Loucy (cell line): ENCODE results near the gene PDCD2L.

Experiments used
- H2AFZ ChIP-seq: fragments of 200-600 bp; sonication (generic); 2 replicates; pipeline ENCODE4 v1.6.0; 2016; ENCODE audit warnings: antibody characterized with exemption, mild to moderate bottlenecking, low read length, moderate library complexity
- H3F3A ChIP-seq: fragments of 200-600 bp; 2 replicates; pipeline ENCODE4 v1.6.0; 2016; ENCODE audit warnings: antibody characterized with exemption, low read depth, mild to moderate bottlenecking
- H3K27me3 ChIP-seq: fragments of 200-600 bp; sonication (generic); 2 replicates; pipeline ENCODE4 v1.6.1; 2014; ENCODE audit warnings: low read length, mild to moderate bottlenecking; ENCODE audit not compliant: insufficient read depth, poor library complexity, severe bottlenecking
- H3K36me3 ChIP-seq: fragments of 200-600 bp; sonication (generic); 2 replicates; pipeline ENCODE4 v1.6.1; 2016; ENCODE audit warnings: low read length; ENCODE audit not compliant: insufficient read depth
- H3K4me1 ChIP-seq: fragments of 200-600 bp; sonication (generic); 2 replicates; pipeline ENCODE4 v1.5.1; 2014; ENCODE audit warnings: low read length, mild to moderate bottlenecking; ENCODE audit not compliant: insufficient read depth, poor library complexity, severe bottlenecking
- H3K4me2 ChIP-seq: fragments of 200-600 bp; sonication (generic); 2 replicates; pipeline ENCODE4 v1.6.0; 2014; ENCODE audit warnings: antibody characterized with exemption, low read length, low read depth, mild to moderate bottlenecking; ENCODE audit not compliant: poor library complexity, severe bottlenecking
- H3K4me3 ChIP-seq: fragments of 200-600 bp; sonication (generic); 2 replicates; pipeline ENCODE4 v1.5.1; 2014; ENCODE audit warnings: low read length, mild to moderate bottlenecking, mixed read lengths; ENCODE audit not compliant: poor library complexity, severe bottlenecking
- H3K79me2 ChIP-seq: fragments of 200-600 bp; sonication (generic); 2 replicates; pipeline ENCODE4 v1.6.1; 2014; ENCODE audit warnings: low read length; ENCODE audit not compliant: insufficient read depth
- H3K9ac ChIP-seq: fragments of 200-600 bp; sonication (generic); 2 replicates; pipeline ENCODE4 v1.6.0; 2014; ENCODE audit warnings: mild to moderate bottlenecking, low read depth, low read length, moderate library complexity; ENCODE audit not compliant: poor library complexity, severe bottlenecking
- H3K9me2 ChIP-seq: fragments of 200-600 bp; sonication (generic); replicated peaks from 2 replicates; pipeline ENCODE4 v1.6.1; 2016; ENCODE audit warnings: low read depth, low read length, mixed read lengths
- H3K9me3 ChIP-seq: fragments of 200-600 bp; sonication (generic); 2 replicates; pipeline ENCODE4 v1.6.1; 2014; ENCODE audit warnings: mild to moderate bottlenecking, antibody characterized with exemption, low read length, low read depth; ENCODE audit not compliant: insufficient read depth
- H4K20me1 ChIP-seq: fragments of 200-600 bp; sonication (generic); 2 replicates; pipeline ENCODE4 v1.6.0; 2014; ENCODE audit warnings: antibody characterized with exemption, low read length, mild to moderate bottlenecking; ENCODE audit not compliant: insufficient read depth, poor library complexity, severe bottlenecking
- CTCF ChIP-seq: fragments of 200-600 bp; sonication (generic); conservative IDR thresholded peaks from 2 replicates; pipeline ENCODE4 v1.5.1; 2014; ENCODE audit warnings: mild to moderate bottlenecking, antibody characterized with exemption, low read length
- EZH2phosphoT487 ChIP-seq: fragments of 200-600 bp; IDR thresholded peaks from 2 replicates; pipeline ENCODE4 v1.6.1; 2018; ENCODE audit warnings: antibody characterized with exemption, mild to moderate bottlenecking, moderate library complexity, borderline replicate concordance

Gene PDCD2L

GRCh38 chr19:34418300-34418699, 14.1 kb downstream of the PDCD2L start:
- H3K4me3 ChIP-seq: no peak overlapping the region
- H3K27me3 ChIP-seq: no peaks in the 10 kb centered on the region
- peaks cover 7% of the 10 kb centered on the region; the same call in 1 of the 2 replicates for H3K36me3 ChIP-seq
- H3K79me2 ChIP-seq: no peaks in the 10 kb centered on the region
- no peaks in the 10 kb centered on the region for H3K4me1 ChIP-seq
- no peak overlapping the region for H2AFZ ChIP-seq
- no peaks in the 10 kb centered on the region for H3K9me2 ChIP-seq
- no peaks in the 10 kb centered on the region for H4K20me1 ChIP-seq
- no peaks in the 10 kb centered on the region for H3K9me3 ChIP-seq
- no peak overlapping the region for H3K9ac ChIP-seq
- TF ChIP-seq CTCF: no peak
- TF ChIP-seq EZH2phosphoT487: no peak
- H3F3A ChIP-seq: no peaks in the 10 kb centered on the region
- no peak overlapping the region for H3K4me2 ChIP-seq

GRCh38 chr19:34426096-34426661, 22.0 kb downstream of the PDCD2L start:
- H3K36me3 ChIP-seq: peaks cover 8% of the 10 kb centered on the region; the same call in 1 of the 2 replicates
- H2AFZ ChIP-seq: no peak overlapping the region
- H3K4me2 ChIP-seq: no peak overlapping the region
- no peaks in the 10 kb centered on the region for H3K9me2 ChIP-seq
- no peaks in the 10 kb centered on the region for H3K27me3 ChIP-seq
- no peaks in the 10 kb centered on the region for H3K9me3 ChIP-seq
- no peaks in the 10 kb centered on the region for H3F3A ChIP-seq
- H3K4me1 ChIP-seq: peaks cover 14% of the 10 kb centered on the region
- H3K9ac ChIP-seq: no peak overlapping the region
- H3K79me2 ChIP-seq: peaks cover 30% of the 10 kb centered on the region
- H3K4me3 ChIP-seq: no peak overlapping the region
- H4K20me1 ChIP-seq: peaks cover 27% of the 10 kb centered on the region
- TF ChIP-seq CTCF (no peak), EZH2phosphoT487 (no peak)

- Histone ChIP-seq H3K4me2 (peak overlapping the region; percentile 89), H3K27me3 (no peaks in the 10 kb centered on the region), H3K4me1 (peaks cover 36% of the 10 kb centered on the region), H3K9ac (peak overlapping the region; percentile 89), H3F3A (no peaks in the 10 kb centered on the region), H3K9me2 (no peaks in the 10 kb centered on the region), H3K4me3 (peak overlapping the region; percentile 81), H3K36me3 (peaks cover 7% of the 10 kb centered on the region; the same call in 1 of the 2 replicates), H3K9me3 (no peaks in the 10 kb centered on the region), H2AFZ (peak overlapping the region; percentile 93), H4K20me1 (peaks cover 51% of the 10 kb centered on the region), H3K79me2 (peaks cover 55% of the 10 kb centered on the region)
- TF ChIP-seq CTCF: no peak
- no peak for TF ChIP-seq EZH2phosphoT487
Measured at GRCh38 chr19:34428549-34429285, 24.5 kb downstream of the PDCD2L start.
